ENCODE measurements around the gene PLA2G10. TPM values are rescaled to one million over a fixed set of nuclear protein-coding genes. Genes with fewer than 3 reads are reported as not detected.

Gene PLA2G10
- total RNA-seq, 1 experiment from 2014 or later = 0.22 TPM

GRCh38 chr16:14669776-14670175, 24.3 kb downstream of the PLA2G10 start:
- no peak overlapping the region for H2AFZ ChIP-seq (ENCODE audit: low read length)
- H3K36me3 ChIP-seq (ENCODE audit: low read depth, low read length) = peaks cover 7% of the 10 kb centered on the region; the same call in 1 of the 2 replicates
- H3K4me2 ChIP-seq (ENCODE audit: low read length) = no peak overlapping the region
- CTCF ChIA-PET = no interaction called here
- H3K27me3 ChIP-seq (ENCODE audit: low read length) = no peaks in the 10 kb centered on the region
- POLR2A ChIA-PET (ENCODE audit: unreplicated experiment) = no interaction called here
- TF ChIP-seq EZH2 (IDR thresholded peaks at IDR 0.05; ENCODE audit: low read length, unreplicated experiment) (no peak), EZH2phosphoT487 (IDR thresholded peaks at IDR 0.05; ENCODE audit: borderline replicate concordance, low read length) (no peak)
- TF ChIP-seq, protein P1, sequence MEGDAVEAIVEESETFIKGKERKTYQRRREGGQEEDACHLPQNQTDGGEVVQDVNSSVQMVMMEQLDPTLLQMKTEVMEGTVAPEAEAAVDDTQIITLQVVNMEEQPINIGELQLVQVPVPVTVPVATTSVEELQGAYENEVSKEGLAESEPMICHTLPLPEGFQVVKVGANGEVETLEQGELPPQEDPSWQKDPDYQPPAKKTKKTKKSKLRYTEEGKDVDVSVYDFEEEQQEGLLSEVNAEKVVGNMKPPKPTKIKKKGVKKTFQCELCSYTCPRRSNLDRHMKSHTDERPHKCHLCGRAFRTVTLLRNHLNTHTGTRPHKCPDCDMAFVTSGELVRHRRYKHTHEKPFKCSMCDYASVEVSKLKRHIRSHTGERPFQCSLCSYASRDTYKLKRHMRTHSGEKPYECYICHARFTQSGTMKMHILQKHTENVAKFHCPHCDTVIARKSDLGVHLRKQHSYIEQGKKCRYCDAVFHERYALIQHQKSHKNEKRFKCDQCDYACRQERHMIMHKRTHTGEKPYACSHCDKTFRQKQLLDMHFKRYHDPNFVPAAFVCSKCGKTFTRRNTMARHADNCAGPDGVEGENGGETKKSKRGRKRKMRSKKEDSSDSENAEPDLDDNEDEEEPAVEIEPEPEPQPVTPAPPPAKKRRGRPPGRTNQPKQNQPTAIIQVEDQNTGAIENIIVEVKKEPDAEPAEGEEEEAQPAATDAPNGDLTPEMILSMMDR (conservative IDR thresholded peaks at IDR 0.05; ENCODE audit: low read depth, low read length) = no peak
- no peaks in the 10 kb centered on the region for H3K4me1 ChIP-seq (ENCODE audit: insufficient read depth, low read length)
- H3F3A ChIP-seq (ENCODE audit: low read length, unreplicated experiment) = no peaks in the 10 kb centered on the region
- BruUV-seq (replicated peaks) = no TSS peak
- H3K9ac ChIP-seq (ENCODE audit: low read length) = no peak overlapping the region
- H3K79me2 ChIP-seq (ENCODE audit: low read length) = no peaks in the 10 kb centered on the region
- H3K9me3 ChIP-seq (ENCODE audit: low read length) = no peaks in the 10 kb centered on the region
- ATAC-seq (peak; percentile 76), DNase-seq (peak; percentile 39)
- intact Hi-C loops (cut with micrococcal nuclease) = no loop called here
- H4K20me1 ChIP-seq (ENCODE audit: low read length) = no peaks in the 10 kb centered on the region
- H3K9me2 ChIP-seq (replicated peaks; ENCODE audit: low read length) = no peaks in the 10 kb centered on the region
- no peak overlapping the region for H3K27ac ChIP-seq (ENCODE audit: low read length)
- H3K4me3 ChIP-seq (ENCODE audit: low read length) = no peak overlapping the region

DNA sequence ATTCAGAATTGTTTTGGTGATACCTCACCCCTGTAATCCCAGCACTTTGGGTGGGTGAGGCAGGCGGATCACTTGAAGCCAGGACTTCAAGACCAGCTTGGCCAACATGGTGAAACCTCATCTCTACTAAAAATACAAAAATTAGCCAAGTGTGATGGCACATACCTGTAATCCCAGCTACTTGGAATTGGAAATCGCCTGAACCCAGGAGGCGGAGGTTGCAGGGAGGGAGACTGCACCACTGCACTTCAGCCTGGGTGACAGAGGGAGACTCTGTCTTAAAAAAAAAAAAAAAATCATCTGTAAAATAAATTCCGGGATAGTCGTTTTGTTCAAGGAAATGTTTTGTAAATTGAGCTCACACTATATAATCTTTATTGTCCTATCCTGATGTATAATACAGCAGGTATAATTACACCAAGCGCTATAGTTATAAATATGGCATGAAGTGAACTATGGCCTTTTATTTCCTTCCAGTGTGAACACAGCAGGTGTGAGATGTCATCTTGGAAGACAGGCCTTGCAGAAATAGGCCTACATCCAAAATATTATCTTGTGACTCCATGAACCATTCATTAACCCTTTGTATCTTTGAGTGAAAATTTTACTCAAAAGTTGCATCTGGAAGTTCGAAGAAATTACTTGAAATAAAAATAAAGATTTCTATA, 25.4 kb downstream of the PLA2G10 start:
- TF ChIP-seq, protein P1 (conservative IDR thresholded peaks at IDR 0.05; ENCODE audit: low read depth, low read length) = no peak
- TF ChIP-seq EZH2 (IDR thresholded peaks at IDR 0.05; ENCODE audit: low read length, unreplicated experiment) (no peak), EZH2phosphoT487 (IDR thresholded peaks at IDR 0.05; ENCODE audit: borderline replicate concordance, low read length) (no peak)
- no peaks in the 10 kb centered on the region for H3K27me3 ChIP-seq (ENCODE audit: low read length)
- intact Hi-C loops (cut with micrococcal nuclease) = no loop called here
- H4K20me1 ChIP-seq (ENCODE audit: low read length) = no peaks in the 10 kb centered on the region
- CTCF ChIA-PET = no interaction called here
- ATAC-seq = no peak
- no peak overlapping the region for H3K9ac ChIP-seq (ENCODE audit: low read length)
- no peaks in the 10 kb centered on the region for H3K79me2 ChIP-seq (ENCODE audit: low read length)
- no peak overlapping the region for H3K4me3 ChIP-seq (ENCODE audit: low read length)
- POLR2A ChIA-PET (ENCODE audit: unreplicated experiment) = no interaction called here
- no peak overlapping the region for H3K27ac ChIP-seq (ENCODE audit: low read length)
- no peak overlapping the region for H2AFZ ChIP-seq (ENCODE audit: low read length)
- H3K9me2 ChIP-seq (replicated peaks; ENCODE audit: low read length) = no peaks in the 10 kb centered on the region
- no peaks in the 10 kb centered on the region for H3K9me3 ChIP-seq (ENCODE audit: low read length)
- peaks cover 9% of the 10 kb centered on the region; the same call in 1 of the 2 replicates for H3K36me3 ChIP-seq (ENCODE audit: low read depth, low read length)
- H3K4me2 ChIP-seq (ENCODE audit: low read length) = no peak overlapping the region
- BruUV-seq (replicated peaks) = TSS peak; percentile 10
- DNase-seq = no peak
- H3F3A ChIP-seq (ENCODE audit: low read length, unreplicated experiment) = no peaks in the 10 kb centered on the region
- H3K4me1 ChIP-seq (ENCODE audit: insufficient read depth, low read length) = no peaks in the 10 kb centered on the region

Measured in PC-3 (cell line).